Hypothalamus (tissue), 51 donors: ENCODE data around the gene ANO10.
"Not testable (repeated sequence)": the region's sequence is repeated elsewhere in the genome, so short reads cannot be mapped to it uniquely, and the experiment has no call there.

ENCODE experiments used
- DNase-seq, 51 donors: peaks; one replicate each; lab custom pipeline; 2025; lab: John Stamatoyannopoulos, UW

ANO10 gene

DNA sequence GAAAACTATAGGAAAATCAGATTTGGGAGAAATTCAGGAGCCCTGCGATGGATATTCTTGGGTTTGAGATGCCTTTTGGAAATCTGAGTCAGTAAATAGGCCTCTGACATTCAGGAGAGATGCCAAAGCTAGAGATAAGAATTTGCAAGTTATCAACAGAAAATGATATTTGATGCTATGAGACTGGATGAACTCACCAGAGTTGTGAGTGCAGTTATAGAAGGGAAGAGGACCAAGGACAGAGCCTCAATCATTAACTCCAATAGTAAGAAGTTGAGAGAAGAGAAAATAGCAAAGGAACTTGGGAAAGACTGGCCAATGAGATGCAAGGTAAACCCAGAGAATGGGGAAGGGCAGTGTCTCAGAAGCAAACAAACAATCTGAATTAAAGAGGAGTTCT is 7.9 kb upstream of the ANO10 start:
- DNase-seq, result no peak

- no peak for DNase-seq
These were observed 7.4 kb upstream of the ANO10 start for GRCh38 chr3:43629257-43629656.

DNA sequence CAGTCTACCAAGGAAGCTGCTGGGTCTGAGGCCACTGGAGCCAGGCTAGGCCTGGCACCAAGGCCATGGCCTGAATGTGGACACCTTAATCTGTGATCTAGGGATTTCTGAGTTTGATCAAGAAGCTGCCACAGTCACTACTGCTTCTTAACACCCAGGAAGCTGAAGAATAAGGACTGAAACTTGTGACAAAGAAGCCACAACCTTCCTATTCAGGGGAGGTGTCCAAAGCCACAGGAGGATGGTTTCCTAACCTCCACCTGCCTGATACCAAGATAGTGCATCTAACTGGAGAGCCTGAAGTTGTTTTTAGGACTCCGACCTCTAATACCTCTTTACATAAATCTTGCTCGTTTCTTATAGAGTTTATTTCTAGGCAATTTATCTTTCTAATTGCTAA is 5.5 kb upstream of the ANO10 start:
- no peak for DNase-seq

DNA sequence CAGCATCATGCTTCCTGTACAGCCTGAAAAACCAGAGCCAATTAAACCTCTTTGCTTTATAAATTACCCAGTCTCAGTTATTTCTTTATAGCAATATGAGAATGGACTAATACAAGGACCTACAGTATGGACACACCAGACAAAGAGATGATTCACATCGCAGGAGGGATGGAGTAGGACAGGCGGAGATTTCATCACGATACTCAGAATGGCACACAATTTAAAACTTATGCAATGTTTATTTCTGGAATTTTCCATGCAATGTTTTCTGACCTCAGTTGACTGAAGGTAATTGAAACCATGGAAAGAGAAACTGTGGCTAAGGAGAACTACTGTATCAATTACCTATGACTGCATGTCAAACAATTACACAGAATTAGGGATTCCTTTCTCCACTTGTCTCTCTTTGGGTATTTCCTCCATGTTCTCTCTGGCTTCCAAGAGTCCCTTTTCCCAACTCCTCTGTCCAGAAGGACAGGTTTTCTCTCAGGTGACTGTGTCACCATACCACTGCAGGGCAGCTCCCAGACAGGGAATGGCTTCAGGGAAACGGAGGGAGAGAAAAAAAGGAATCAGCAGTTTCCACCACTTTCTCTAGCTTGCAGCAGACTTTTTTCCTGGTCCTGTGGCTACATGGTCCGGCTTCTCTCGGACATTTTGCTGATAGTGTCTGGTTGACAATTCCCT is 3.0 kb upstream of the ANO10 start:
- no peak for DNase-seq

GRCh38 chr3:43620831-43621655 is 768 bp downstream of the ANO10 start:
- DNase-seq, result peak in 28 of 51 donors; percentile 11 to 61 (median 32)

- no peak for DNase-seq
These were observed 2.2 kb downstream of the ANO10 start for GRCh38 chr3:43619588-43619987.

DNA sequence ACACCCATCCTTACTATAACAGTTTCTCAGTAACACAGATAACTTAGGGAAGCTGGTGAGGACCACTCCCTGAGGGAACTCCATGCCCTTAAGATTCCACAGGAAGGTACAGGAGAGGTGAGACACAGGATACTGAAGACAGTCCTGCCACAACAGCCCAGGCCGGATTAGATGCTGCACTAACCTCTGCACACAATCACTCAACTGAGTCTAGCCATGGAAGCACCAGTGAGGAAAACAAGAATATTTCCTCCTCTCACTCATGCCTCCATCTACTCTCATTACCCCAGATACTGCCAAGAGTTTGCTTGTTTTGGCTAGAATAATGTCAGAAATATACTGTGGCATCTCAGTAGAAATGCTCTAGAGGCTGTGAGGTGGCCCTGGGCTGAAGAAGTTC is 3.7 kb downstream of the ANO10 start:
- DNase-seq, result no peak

DNA sequence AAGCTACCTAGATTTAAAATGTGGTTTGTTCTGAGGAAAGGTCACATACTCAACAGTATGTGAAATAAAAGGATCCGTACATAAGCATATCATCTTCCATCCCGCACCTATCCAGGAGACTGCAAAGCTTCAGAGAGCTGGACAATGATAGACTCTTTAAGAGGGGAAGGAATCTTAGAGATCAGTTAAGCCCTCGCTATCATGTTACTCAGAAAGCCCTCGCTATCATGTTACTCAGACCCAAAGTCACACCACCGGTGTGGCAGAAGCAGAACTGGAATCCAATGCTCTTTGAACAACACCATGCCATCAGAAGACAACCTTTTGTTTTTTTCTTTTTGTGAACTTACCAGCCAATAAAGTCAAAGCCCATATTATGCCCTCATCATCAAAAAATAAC is 5.8 kb downstream of the ANO10 start:
- DNase-seq, result no peak

GRCh38 chr3:43615133-43615532 is 6.7 kb downstream of the ANO10 start:
- DNase-seq, result no peak

DNA sequence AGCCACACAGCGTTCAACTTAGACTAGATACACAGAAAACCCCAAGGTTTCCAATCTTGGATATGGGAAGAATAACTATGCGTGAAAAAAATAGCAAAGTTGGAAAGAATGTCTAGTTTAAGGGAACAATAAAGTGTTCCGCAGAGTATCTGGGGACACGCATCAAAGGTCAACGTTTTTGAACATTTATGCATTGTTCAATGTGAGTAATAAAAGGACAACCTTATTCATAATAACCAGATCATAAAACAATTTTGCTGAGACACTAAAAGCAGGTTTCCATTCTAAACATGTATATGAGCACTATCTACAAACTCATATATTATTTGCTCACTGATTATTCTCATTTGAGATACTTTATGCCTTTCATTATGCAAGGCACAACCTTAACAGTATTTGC is 7.8 kb downstream of the ANO10 start:
- DNase-seq, result no peak

- no peak for DNase-seq
These were observed 9.4 kb downstream of the ANO10 start for GRCh38 chr3:43612419-43612818.

GRCh38 chr3:43609406-43609805 is 12.4 kb downstream of the ANO10 start:
- DNase-seq, result no peak

GRCh38 chr3:43608751-43609150 is 13.1 kb downstream of the ANO10 start:
- no peak for DNase-seq

- DNase-seq, result no peak
These were observed 15.5 kb downstream of the ANO10 start for GRCh38 chr3:43606284-43606683.

- not testable (repeated sequence) for DNase-seq
These were observed 21.9 kb downstream of the ANO10 start for GRCh38 chr3:43599959-43600358.

- no peak for DNase-seq
These were observed 23.9 kb downstream of the ANO10 start for GRCh38 chr3:43597961-43598360.

GRCh38 chr3:43596178-43596577 is 25.6 kb downstream of the ANO10 start:
- not testable (repeated sequence) for DNase-seq

GRCh38 chr3:43595280-43595679 is 26.5 kb downstream of the ANO10 start:
- not testable (repeated sequence) for DNase-seq

GRCh38 chr3:43593588-43593987 is 28.2 kb downstream of the ANO10 start:
- DNase-seq, result not testable (repeated sequence)

DNA sequence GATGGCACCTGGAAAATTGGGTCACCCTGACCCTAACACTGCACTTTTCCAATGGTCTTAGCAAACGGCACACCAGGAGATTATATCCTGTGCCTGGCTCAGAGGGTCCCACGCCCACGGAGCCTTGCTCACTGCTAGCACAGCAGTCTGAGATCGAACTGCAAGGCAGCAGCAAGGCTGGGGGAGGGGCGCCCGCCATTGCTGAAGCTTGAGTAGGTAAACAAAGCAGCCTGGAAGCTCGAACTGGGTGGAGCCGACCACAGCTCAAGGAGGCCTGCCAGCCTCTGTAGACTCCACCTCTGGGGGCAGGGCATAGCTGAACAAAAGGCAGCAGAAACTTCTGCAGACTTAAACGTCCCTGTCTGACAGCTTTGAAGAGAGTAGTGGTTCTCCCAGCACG is 29.9 kb downstream of the ANO10 start:
- DNase-seq, result not testable (repeated sequence)

DNA sequence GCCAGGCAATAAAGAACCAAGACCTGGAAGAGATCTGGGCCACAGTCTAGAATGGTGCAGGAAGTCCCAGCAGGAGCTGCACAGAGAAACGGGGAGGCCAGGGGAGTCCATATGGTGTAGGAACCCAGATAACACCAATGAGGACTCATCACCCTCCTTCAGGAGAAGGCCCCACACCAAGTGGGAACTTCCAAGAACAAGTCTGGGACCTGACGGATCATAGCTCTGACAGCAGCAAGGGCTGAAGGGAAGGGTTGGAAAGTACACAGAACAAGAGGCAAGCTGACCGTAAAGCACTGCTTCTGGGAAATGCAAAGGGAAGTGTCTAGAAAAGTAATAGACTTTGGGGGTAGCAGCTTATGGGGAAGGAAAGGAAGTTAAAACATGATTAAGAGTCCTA is 34.5 kb downstream of the ANO10 start:
- no peak for DNase-seq
